Measurements from ENCODE around the gene NKX1-1.

GRCh38 chr4:1406981-1407656, 877 bp upstream of the NKX1-1 start:
- TF ChIP-seq CTCF (IDR thresholded peaks at IDR 0.05; ENCODE audit: insufficient read depth, low read length, poor library complexity, severe bottlenecking) (no peak), EZH2phosphoT487 (conservative IDR thresholded peaks at IDR 0.05; ENCODE audit: low read length) (no peak)
